CD1c-positive myeloid dendritic cell (primary cell): Measurements from ENCODE around the gene SLIT3.

Experiments used
- DNase-seq: peaks from one replicate; pipeline ENCODE4 v3.0.0-alpha.2; 2016; ENCODE audit errors: extremely low spot score

SLIT3 gene

DNA sequence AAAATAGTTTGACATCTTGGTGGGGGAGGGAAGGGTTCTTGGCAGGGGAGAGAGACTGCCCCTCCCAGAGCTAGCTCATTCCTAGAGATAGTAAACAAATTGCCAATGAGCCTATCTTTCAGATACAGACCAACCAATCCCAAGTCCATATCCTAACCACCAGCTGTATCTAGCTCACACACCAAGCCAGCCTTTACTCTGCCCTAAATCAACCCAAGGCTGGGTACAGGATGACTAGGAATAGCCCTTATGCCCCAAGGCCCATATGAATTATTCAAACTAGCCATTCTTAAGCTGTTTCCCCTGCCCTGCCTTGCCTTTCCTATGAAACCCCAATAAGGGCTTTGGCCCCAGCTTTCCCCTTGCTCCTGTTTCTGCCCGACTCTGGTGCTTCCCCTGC, 440.4 kb downstream of the SLIT3 start:
- no peak for DNase-seq

DNA sequence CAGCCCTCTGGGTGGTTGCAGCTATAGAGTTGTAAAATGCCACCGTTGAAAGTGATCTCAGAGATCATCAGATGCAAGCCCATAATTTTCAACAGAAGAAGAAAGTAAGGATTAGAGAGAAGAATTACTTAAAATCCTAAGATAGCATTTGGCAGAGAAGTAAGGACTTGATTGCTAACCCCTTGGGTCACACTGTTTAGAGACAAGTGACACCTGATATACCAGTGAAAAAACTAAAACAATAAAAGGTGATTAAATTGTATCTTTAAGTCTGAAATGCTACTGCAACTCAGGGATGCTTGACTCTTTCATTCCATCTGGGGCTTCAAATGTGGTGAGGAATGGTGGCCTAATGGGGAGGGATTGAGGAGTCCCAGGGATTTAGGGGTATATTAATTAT, 440.9 kb downstream of the SLIT3 start:
- DNase-seq = no peak

DNA sequence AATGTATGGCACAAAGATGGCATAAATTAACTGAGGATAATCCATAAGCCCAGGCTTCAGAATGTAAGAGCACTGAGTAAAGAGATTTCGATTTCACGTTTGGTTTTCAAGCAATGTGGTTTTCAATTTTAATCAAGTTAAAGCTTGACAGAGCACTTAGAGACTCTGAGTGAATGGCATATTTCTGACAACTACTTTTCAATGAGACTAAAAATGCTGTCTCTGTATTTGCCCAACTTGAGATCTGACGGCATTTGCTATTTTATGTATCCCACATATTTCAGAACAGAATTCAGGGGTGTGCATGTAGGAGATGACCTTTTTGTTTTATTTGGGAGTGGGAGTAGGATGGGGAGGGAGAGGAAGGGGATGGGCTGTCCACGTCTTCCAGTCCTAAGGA, 441.5 kb downstream of the SLIT3 start:
- no peak for DNase-seq

DNA sequence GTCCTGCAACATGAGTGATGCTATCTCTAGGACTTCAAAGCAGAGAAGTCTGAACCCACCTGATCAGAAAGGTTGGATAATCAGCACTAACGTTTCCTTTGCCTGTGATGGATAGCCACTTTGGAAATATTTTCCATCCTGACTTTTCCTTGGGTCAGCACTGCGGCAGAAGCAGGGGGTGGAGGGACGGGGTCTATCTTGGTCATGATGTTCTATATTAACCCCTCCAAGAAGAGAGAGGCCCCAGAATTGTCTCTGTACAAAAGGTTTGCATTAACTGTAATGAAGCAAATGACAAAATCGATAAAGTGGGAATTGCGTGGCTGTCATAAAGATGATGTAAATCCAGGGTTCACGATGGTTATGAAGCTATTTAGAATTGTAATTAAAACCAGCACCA, 441.9 kb downstream of the SLIT3 start:
- no peak for DNase-seq

DNA sequence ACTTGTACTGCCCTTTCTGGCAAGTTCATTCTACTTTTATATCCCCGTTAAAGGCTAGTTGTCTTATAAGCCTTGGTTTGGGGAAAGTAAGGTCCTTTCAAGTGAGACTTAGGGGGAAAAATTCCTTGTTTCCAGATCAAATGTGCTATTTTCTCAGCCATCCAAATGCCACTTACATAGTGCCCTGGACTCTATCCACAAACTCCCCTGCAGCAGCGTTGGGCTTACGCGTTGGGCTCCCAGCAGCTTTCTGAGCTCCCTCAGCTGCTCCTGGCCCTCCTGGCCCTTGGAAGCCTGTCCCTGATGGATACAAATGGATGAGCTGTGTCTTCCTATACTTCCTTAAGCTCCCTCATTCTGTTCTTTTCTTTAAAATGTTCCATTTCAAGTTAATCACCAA, 442.6 kb downstream of the SLIT3 start:
- no peak for DNase-seq

DNA sequence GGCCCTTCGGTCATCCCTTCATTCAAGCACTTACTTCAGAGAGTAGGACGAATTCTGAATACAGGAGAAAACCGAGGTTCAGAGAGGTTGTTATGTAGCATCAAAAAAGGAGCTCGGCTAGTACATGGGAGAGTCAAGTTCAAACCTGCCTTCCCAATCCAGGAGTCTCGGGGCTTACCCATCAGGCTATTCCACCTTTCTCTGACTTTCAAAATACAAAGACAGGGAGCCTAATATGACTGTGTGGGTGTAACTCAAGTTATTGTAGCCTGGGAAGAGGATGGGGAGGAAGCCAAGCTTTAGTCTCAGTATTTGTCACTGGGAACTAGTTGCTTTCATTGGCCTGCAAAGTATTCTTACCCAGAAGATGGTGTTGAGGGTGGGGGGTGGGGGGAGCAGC, 447.0 kb downstream of the SLIT3 start:
- DNase-seq = no peak

DNA sequence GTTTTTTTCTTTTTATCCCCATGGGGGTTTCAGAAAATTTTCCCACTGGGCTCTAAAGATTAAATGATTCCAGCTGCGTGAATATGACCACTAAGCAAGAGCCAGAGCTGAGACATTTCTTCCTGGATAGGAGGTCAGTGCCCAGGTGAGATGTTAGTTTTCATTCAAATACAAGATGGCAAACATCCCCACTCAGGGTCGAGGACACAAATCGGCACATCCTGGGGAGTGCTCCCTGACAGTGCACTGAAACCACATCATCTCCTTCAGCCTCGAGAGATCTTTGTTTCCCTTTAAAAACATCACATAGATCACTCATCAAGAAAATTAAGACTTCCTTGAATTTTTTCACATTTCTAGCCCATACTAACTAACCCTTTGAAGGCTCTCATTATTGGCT, 448.6 kb downstream of the SLIT3 start:
- no peak for DNase-seq

DNA sequence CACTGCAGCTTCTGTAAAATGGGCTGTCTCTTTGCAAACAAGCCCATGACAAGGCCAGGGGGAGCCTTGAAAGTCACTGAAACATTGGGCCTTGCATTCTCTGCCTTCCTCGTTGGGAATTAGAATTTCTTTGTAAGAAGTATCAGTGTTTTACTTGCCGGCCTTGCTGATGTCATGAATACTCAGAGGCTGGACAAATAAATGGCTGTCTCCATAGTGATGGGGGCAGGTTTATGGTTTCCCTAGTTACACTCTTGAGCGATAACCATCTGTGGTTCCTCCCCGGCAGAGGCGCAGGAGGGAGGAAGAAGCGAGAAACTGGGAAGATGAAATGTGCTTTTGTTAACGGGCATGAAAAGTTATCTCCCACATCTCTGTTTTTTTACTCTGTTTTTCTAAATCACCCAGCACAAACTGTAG, 449.0 kb downstream of the SLIT3 start:
- DNase-seq = peak; percentile 41

DNA sequence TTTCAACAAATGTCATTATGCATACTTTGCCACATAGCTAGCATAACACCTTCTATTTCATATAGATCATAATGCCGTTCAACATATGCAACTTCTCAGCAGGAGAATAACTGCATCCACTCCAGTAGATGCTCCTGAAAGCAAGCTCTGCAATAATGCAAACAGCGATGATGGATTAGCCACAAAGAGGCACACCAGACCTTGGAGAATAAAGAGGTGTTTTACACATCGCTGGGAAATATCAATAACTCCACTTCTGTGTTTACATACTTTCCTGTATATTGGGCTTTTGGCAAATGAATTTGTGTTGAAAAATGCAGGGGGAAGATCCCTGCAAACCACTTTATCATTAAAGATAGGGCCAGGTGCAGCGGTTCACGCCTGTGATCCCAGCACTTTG, 450.3 kb downstream of the SLIT3 start:
- DNase-seq = no peak

DNA sequence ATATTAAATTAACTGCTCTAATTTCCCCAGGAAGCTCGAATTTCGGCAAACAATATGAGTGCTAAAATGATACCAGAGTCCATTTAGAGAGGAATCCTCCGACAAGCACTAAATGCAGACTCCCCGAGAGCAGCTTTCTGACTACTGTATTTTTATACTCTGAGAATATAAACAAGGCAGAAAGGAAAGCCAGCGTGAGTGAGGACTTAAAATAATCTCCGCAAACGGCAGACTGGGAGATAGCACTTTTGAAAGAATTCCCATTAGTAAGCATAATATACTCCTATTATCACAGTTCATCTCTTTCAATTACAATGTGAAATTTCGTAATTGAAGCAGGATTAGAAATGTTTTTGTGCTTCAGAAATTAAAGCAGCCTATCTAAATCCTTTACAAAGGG, 452.4 kb downstream of the SLIT3 start:
- DNase-seq = no peak

DNA sequence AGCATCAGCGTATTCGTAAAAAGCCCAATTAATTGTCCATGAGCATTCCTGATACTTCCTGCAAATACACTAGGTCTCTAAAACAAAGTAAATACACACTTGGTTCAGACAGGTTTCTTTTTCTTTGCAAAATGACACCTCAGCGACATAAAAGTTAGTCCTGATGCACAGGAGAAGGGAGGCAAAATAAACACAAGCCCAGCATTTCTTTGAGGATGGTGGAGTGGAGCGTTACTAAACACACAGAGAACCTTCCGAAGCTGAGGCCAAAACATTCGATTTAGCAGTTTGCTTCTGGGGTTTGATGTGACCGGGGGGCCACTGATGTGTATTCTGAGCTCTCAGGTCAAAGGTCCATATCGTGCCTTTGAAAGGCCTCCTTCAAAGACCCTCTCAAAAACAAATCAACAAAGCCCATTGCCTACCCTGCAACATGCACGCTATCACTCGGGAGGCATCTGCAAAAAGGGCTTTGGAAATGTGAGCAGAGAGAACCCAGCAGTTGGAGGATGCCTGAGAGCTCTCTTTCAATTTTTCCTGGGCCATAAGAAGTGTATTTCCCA, 453.3 kb downstream of the SLIT3 start:
- DNase-seq = no peak

DNA sequence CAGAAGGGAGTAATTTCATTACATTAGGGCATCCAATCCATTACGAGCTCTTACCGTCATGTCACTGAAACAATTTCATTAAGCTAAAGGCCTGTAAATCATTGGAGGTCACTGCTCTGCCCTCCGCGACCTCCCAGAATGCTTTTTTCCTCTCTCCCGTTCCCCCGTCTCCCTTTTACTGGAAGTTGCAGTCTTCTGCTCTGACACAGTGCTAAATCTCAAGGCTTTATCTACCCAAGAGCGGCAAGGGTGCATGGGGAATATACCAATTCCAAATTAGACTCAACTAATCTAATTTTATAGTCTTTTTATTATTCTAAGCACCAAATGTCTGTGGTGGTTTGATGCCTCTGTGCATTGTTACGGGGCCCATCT, 456.0 kb downstream of the SLIT3 start:
- no peak for DNase-seq

DNA sequence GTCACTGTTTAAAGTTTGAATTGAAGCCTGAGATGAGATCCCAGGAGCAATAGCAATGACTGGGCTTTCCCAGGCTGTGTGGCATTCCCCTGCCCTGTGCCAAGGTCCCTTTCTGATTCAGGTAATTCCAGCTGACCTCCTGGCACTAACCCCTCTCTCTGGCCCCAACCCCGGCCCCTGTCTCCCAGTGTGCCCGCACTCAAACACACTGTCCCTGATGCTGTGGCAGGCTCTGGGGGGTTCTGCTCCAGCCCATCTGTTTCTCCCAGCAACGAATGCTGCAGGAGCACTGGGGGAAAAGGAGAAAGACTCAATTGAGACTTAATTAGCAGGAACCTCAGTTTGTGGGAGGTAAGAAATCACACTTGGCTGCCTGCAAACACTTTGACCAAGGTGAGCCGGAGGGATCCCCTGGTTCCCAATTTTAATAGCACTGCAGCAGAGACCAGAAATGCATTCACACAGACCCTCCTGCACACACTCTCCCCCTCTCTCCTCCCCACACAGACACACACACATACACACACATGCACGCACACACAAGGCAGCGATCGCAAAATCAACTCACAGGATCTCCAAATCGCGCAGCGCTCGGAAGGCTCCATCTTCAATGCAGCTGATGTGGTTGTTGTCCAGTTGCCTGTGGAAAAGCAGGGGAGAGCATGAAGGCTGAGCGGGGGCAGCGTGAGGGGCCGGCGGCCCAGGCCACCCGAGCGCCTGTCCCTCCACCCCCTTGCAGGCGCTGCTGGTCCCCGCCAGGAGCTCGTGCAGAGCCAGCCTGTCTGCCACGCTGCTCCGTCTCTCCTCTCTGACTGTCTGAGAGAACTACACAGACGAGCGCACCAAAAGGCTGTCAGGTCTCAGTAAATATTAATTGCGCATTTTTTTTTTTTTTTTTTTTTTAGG, 456.7 kb downstream of the SLIT3 start:
- no peak for DNase-seq

DNA sequence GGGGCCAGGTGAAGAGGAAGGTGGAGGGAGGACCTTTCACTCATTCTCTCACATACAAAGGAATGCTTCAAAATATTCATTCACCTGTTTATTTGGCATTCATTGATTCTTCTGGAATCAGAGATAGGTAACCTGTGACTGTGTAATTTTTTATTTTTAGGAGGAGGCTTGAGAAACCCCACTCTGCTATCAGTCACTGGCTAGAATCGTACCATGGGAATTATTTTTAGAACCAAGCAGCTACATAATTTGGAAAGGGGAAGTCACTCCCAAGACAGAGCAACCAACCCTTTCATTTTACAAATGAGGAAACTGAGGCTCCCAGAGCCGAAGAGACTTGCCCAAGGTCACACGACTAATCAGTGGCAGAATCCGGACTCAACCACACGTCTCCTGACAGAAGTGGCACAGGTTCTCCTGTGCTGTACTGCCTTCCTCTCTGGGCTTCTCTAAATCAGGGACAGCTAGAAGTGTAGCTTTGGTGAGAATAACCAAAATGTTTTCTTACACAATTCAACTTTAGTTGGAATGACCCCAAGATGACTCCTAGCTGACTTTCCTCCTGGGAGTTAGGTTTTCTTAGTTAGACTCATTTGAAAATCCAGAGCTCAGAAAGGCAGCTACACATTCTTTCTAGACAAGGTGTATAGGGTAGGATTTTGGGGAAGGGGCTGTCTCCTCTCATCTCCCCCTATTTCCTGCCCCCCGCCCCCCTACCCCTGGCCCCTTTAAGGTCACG, 457.5 kb downstream of the SLIT3 start:
- DNase-seq = no peak

DNA sequence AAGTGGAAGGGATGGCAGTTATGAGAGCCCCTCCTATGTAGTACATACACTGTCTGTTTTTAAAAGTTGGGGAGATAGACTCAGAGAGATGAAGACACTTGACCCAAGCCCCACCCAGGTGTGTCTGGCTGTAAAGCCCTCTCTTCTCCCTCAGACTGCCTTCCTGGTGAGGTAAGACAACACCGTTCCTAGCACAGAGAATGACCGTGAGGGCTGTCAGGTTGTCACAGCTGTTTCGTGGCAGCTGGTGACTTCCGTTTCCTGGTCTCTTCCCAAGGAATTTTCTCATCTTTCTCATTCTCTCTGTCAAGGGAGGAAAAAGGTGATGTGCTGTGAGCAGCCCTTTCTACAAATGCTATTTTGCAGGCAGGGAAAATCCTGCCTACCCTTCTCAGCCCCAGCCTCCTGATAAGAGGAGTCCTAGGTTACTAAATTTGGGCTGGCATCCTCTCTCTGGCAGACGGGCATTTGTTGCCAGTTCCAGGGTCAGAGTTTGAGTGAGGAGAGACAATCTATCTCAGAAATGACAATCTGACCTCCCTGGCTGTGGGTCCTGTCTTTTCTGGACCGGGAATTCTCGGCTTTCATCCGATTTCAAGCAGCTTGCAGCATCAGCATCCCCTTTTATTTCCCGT, 458.3 kb downstream of the SLIT3 start:
- no peak for DNase-seq

DNA sequence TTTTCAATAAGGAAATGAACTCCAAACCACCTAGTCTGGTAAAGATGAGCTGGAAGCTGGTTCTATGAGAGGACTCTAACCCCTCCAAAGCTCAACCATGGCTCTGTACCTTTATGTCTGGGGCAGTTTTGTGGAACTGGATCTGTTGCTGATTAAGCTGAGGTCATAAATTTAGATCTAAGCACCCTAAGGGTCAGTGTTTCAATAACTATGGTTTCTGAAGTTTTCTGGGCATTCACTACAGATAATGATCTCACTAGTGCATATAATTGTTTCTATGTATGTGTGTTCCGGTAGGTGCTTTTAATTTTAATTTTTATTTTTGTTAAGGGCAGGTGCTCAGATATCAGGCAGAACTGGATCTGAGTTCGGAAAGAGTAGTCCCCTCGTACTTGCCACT, 463.1 kb downstream of the SLIT3 start:
- DNase-seq = no peak

DNA sequence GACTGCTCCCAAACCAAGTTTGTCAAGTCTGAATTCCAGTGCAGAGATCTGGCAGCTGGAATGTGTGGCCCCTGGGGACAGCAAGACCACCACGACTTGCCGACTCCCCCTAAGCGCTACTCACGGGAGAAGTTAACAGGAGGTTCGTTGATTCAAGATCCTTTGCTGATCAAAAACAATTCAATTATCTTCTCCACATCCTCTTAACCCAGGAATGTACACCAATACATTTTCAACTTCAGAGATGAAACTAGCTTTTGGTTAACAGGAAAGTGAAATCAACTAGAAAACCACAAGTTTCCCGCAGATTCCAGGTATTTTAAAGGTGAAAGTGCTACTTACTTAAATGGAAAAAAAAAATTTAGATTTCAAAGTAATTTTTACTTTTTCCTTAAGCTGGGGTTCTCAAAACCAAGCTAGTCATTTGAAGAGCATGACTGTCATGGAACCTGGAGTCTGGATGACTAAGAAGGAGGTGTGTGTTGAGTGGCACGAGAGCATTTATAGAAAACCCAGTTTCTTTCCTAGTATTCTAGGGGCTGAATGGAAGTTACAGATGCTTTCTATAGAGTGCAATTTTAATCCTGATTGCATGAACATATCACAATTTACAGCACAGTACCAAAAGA, 464.2 kb downstream of the SLIT3 start:
- DNase-seq = no peak

DNA sequence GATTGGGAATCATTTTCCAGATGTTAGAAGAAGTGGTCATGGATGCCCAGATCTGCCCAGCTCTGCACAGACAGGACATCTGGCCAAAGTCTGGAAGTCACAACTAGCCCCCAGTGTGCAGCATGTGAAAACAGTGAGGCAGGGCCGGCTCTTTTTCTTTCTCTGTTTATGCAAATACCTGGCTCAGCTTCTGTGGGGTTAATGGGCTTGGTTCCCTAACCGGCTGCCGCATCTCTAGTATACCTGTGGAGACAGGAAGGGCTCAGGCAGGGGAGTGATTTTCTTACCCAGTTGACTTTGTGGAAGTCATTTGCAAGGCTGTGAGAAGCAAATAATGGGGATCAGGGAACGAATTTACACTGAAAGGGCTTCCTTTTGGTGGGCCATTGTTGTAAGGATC, 467.0 kb downstream of the SLIT3 start:
- no peak for DNase-seq

DNA sequence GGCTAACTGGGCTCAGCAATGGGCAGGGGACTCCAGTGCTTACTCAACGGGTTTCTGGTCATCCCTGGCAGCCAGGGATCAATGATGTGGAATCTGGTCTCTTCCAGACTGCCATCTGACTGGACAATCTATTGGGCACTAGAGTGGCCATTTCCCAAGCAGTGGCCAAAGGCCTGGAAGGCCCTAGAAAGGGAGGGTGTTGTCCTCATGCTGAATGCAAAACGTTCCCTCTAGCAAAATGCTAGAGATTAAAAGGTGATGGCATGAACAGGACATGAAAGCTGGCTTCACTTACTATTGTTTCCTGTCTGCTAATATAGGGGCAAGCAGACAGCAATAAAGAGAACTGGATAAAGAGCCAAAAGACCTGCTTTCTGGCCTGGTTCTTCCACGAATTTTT, 467.6 kb downstream of the SLIT3 start:
- no peak for DNase-seq

DNA sequence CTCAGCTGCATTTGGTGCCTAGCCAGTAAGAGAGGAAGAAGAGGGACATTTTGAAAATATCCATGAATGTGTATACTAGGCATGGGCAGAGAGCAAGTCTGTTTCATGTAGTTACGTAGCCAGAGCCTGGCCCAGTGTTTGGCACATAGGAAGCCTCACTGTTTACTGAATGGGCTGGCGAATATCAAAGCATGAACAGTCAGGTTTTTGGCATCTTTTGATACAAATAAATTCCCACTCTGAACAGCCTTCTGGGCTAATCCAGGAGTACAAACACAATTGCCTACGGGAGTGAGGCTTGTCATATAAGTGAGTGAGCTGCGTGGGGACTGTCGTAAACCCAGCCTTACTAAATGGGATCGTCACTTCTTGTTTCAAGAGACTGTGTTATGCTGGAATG, 468.6 kb downstream of the SLIT3 start:
- no peak for DNase-seq

DNA sequence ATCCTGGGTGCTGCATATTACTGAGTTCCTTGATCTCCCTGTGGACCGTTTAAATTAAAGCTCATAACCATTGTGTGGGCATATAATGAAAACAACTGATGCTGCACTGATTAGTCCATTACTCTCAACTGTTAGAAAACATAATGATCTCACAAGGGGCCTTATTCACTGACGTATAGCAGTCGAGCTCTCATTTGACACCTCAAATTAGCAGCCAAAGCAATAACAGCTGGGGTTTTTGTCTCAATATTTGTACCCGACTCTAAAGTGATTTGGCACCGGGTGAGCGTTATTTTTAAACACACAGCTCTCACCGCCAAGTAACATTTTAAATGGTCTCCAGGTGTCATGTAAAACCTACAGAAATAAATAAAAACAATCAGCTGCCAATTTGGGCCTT, 469.6 kb downstream of the SLIT3 start:
- DNase-seq = no peak

DNA sequence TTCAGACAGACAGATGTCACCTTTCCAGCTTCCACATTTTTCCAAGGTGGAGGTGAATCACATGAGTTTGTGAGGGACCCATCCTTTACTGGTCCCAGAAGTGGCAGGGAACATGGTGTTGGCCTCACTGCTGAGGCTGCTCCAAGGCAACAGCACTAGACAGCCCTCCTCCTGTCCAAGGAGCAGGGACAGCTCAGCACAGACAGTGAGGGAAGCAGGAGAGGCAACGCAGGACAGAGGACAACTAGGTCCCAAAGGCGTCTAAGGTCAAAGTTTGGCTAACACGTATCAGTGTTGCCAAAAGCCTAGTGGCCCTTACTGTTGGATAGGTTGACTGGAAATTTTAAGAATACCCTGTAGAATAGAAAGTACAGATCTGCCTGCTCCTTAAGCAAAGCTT, 470.1 kb downstream of the SLIT3 start:
- DNase-seq = no peak
